NCI-H2227 (cell line): ENCODE results near the gene PAX2.

Source experiments
- DNase-seq: peaks from one replicate; lab custom pipeline; 2025; ENCODE audit not compliant: unreplicated experiment; lab: John Stamatoyannopoulos, UW

The PAX2 gene

DNA sequence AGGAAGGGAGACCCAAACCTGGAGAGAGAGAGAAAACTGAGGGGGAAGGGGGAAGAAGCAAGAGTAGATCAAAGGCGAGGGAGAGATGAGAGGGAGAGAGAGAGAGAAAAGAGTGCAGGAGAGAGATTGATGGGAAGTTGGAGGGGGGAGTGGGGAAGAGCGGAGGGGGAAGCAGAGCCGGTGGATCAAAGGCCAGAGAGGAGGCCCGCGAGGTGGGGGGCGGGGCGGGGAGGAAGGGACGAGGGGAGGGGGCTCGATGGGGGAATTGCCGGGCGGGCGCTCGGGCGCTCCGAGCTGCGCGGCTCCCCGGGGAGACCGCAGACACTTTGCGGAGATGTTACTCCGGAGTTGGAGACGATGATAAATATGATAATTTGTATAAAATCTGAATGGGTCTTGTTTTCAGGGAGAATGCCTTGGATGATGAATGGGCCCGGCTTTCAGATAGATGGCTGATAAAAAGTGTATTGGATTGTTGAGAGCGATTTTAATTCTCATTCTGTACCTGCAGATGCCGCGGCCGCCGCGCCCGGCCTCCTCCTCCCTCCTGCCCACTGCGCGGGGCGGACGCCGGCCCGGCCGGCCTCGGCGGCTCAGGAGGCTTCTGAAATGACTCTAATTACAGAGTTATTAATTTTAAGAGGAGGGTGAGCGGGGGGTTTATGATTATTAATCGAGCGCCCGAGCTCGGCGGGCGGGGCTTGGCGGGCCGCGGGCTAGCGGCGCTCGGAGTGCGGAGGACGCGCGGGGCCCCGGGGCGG, 21.4 kb upstream of the PAX2 start:
- no peak for DNase-seq

DNA sequence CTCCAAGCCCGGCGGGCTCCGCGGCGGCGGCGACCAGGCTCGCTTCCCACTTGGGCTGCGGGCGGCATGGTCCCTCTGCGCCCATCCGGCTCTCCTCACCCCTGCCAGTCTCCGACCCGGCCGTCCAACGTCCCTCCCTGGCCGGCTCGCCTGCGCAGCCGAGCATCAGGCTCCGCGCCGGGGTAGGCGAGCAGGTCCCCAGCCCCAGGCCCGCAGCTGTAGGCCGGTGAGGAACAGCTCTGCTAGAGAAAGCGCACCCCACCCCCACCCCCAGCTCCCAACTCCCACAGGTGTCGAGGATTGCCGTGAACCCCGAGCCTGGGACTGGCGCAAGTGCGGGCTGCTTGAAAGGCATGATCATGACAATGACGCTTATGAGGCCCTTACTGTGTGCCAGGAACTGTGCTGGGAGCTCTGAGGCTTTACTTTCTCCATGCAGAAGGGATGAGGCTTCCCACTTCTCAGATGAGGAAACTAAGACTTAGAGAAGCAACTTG, 20.8 kb upstream of the PAX2 start:
- DNase-seq, result no peak

GRCh38 chr10:100725071-100725471, 20.3 kb upstream of the PAX2 start:
- DNase-seq, result no peak

DNA sequence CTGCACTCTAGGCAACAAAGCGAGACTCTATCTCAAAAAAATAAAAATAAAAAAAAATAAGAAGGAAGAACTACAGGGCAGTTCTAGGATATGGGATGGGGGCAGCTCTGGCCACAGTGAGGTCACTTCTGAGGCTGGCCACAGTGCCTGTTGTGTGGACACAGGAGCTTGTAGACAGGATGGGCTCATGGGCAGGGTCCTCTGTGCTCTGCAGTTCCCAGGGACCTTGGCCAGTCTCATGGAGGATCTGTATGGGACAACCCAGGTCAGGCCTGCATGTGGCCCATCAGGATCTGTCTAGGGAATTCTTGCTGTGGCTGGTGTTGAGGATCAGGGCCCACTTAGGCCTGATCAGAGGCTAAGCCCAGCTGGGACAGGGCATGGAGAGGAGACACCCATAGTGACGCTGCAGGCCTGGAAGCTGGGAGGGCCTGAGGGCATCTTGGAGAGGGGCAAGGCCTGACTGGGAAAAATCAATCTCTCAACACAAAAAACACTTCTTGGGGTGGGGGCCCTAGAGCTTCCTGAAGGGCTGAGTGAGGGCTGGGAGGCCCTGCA, 19.4 kb upstream of the PAX2 start:
- no peak for DNase-seq

DNA sequence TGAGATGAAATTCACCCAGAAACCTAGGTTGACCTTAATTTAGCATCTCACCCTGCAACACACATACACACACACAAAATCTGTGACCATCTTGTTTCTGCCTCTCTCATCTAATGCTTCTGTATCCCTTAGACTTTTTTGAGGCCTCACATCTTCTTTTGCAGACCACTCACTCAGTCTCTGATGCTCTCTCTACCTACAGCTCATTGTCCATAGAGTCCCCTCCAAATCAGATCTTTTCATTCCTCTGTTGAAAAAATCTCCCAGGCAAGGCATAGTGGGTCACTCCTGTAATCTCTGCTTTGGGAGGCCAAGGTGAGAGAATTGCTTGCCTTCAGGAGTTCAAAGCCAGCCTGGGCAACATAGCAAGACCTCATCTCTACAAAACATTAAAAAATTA, 17.6 kb upstream of the PAX2 start:
- no peak for DNase-seq

DNA sequence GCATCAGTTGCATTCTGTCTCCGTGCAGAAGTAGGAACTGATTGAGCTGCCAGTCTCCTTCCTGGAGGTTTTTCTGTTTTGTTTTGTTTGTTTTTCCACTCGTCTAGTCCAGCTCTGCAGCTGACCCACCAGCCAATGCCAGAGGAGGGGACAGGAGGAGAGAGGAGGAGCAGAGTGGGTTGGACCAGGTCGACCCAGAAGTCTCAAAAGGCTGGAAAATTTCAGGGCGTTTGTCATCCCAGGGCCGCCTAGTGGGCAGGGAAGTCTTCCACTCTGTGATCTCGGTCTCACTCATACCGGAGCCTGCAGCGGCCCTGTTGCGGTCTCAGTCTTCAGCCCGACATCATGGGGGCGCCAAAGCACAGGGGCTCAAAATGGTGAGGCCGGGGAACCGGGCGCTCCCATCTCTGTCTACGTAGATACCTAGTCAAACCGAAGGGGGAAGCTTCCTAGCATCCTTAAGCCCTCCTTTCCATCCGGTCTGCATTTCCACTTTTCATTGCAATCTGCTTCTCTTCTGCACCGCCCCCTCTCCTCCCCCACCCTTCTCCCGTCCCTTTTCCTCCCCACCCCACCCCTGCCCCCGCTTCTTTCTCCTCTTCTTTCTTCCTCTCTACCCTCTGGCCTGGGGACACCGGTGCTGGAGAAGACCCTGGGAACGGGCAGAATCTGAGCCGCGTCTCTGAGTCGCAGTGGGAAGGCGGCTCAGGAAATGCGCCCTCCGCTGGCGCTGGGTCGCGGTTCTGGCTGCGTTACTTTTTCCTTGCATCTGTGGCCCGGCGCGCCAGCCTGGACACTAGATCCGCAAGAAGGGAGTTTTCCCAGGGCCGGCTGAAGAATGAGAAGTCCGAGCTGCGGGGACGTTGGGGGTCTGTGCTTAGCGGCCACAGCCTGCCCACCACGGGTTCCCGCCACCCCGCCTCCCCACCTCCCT, 16.2 kb upstream of the PAX2 start:
- peak; percentile 45 for DNase-seq

- no peak for DNase-seq
These were observed 15.3 kb upstream of the PAX2 start for GRCh38 chr10:100729862-100730724.

GRCh38 chr10:100730725-100731406, 14.5 kb upstream of the PAX2 start:
- DNase-seq, result no peak

DNA sequence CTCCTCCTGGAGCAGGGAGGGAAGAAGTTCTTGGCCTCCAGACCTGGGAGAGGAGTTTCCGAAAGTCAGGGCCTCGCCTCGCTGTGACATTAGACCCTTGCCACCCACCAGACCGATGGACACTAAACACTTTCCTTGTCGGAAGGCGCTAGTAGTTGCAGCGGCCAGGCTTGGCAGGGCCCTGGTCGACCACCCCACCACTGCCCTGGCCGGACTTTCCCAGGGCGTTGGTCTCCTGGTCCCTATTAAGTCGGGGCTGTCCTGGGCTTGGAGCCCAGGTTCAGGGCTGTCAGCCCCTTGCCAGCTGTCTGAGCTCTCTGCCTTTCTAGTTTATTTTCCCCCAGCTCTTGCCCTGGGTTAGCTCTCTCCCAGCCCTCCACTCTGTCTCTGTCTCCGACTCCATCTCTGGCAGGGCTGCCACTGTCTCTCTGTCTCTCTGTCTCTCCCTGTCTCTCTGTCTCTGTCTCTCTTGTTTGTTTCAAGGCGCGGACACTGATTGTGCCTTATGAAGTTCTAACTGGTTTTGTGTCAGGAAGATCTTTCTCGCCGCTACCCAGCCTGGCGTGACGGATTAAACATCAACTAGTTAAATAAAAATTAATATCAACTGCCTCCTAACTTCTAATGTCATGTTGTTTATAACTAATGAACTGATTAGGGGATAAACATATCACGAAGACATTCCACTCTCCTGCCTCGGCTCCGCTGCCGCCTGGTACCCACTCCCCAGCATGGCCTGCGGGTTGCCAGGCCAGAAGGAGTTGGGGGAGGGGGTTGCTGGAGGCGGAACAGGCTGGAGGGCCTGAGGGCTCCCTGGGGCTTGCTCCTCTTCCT, 13.8 kb upstream of the PAX2 start:
- DNase-seq, result no peak

DNA sequence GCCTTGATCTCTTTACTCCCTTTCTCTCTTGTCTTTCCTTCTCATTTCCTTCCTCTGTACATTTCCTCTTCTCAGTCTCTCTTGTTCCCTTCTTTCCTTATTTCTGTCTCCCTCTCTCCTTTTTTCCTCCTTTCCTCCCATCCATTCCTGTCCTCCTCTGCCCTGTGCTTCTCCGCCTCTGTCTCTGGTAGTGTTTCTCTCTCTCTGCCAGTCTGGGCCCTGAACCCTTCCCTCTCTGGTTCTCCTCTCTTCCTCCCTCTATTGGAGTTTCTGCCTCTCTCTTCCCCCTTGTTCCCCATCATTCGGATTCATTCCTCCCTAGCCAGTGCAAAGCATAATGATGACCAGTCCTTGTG, 13.2 kb upstream of the PAX2 start:
- DNase-seq, result no peak

DNA sequence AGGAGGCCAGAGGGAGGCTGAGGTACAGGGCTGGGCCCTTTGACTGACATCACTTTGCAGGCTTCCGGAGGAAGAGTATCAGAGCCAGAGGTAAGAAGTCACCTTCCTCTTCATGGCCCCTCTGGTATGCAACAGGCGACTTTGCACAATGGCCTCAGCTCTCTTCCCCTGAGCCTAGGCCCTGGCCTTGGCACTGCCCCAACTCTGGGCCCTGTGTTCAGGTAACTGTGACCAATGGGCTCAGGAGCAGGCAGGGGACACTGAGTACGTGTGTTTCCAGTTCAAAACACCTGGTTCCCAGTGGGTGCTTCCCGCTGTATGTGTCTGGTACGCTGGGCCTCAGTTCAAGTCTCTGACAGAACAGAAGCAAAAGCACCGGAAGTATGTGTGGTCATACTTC, 12.1 kb upstream of the PAX2 start:
- no peak for DNase-seq

- no peak for DNase-seq
These were observed 10.9 kb upstream of the PAX2 start for GRCh38 chr10:100734295-100735086.

DNA sequence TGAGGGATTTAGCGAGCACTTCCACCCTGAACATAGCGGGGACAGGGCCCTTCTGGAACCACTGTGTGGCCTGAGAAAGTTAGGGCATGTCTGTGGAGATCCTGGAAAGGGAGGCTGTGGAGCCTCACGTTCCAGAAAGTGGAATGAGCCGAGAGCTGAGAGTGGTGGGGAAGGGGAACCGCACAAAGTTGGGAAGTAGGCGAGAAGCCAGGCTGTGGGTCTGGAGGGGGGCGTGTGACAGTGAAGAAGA, 10.4 kb upstream of the PAX2 start:
- DNase-seq, result no peak

DNA sequence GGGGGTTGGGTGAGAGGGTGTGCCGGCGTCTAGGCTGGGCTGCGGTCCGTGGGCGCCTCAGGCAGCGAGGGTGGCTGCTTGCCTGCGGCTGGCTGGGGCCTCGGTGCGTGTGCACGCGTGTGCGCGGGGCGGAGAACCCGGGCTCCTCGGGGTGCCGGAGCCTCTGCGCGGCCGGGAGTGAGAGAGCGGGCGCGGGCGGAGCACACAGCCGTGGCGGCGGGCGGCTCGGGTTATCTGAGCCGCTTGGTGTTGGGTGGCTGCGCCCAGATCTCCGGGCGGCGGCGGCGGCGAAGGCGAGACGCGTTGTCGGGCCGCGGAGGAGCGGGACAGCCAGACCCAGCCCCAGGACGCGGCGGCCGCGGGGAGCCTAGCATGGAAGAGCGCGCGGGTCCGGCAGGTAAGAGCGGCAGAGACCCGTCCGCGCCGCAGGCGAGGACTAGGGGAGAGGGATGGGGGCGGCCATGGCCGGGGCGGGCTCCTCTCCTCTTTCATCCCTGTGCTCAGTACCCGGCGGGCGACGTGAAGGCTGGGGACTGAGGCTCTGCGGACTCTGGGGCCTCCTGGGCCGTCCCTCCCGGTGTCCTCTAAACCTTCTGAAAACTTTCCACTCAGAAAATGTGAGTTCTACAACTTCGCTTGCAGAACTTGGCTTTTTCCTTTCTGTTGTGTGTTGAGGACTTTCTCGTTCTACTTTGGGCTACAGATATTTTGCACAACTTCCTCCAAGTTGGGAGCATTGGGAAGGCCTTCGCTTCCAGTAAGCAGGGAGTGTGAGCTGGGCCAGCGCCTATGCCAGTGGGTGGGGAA, 9.8 kb upstream of the PAX2 start:
- no peak for DNase-seq

- DNase-seq, result no peak
These were observed 9.1 kb upstream of the PAX2 start for GRCh38 chr10:100736144-100736808.

- DNase-seq, result no peak
These were observed 8.5 kb upstream of the PAX2 start for GRCh38 chr10:100736809-100737354.

DNA sequence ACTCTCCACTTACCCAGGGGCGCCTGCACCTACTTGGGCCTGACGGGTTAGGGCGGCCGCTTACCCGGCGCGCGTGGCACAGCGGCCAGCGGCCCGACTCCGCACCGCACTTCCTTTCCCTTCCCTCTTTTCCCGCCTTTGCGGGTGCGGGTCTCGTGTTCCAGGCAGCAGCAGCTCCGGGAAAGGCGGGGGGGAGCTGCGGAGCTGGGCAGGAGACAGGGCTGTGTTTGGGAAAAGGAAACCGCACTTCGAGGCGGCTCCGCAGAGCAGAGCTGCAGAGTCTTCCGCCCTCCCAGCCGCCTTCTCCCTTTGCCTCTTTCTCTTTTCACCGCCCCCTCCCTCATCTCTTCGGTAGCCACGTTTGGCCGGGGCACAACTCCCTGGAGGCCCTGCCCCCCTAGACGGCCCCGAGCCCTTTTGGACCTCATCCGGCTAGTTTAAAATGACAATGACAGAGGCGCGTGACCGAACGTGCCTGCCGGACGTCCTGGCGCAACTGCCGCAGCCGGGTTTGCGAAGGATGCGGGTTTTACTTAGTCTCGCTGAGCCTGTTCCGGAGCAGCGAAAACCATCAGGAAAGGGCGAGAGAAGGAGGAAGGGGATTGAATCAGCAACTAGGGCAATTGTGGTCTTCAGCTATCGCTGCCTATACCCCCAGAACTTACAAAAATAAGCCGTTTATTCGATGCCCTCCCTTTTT, 7.9 kb upstream of the PAX2 start:
- no peak for DNase-seq
